SK-N-SH (cell line): Measurements from ENCODE around the gene TIMM17B. TPM values are rescaled to one million over a fixed set of nuclear protein-coding genes. Genes with fewer than 3 reads are reported as not detected.

Experiments used
- CTCF ChIA-PET: fragments of 300-600, 350-600 bp; formaldehyde crosslinking; extraction: SDS; loops from one replicate; lab custom pipeline; 2021; lab: Yijun Ruan, JAX
- POLR2A ChIA-PET: fragments of 350-600 bp; sonication (Branson Sonifier 250); formaldehyde crosslinking; extraction: SDS; loops from one replicate; lab custom pipeline; 2020; ENCODE audit warnings: antibody characterized with exemption, inconsistent platforms; lab: Yijun Ruan, JAX
- DNase-seq: peaks from one replicate; pipeline ENCODE4 v3.0.0; 2012
- H2AFZ ChIP-seq: fragments of 200-600 bp; sonication (generic); 2 replicates; pipeline ENCODE4 v1.8.1; 2016; ENCODE audit warnings: antibody characterized with exemption, mild to moderate bottlenecking, low read depth
- H3F3A ChIP-seq: fragments of 200-600 bp; sonication (generic); replicated peaks from 2 replicates; pipeline ENCODE3; 2016; ENCODE audit warnings: antibody characterized with exemption, mild to moderate bottlenecking; ENCODE audit not compliant: insufficient read depth
- H3K27ac ChIP-seq, 2 experiments: fragments of 200-500 bp in 1 of 2; fragments of 200-600 bp in 1 of 2; sonication (Bioruptor generic) in 1 of 2; sonication (generic), shearing (Covaris generic) in 1 of 2; 2 replicates each; pipeline versions ENCODE4 v1.5.1 to v1.6.1; 2014 to 2016; ENCODE audit warnings: low read depth in 2 of 2, inconsistent platforms in 1 of 2, low read length in 1 of 2, mild to moderate bottlenecking in 1 of 2, mixed read lengths in 1 of 2
- H3K27me3 ChIP-seq: fragments of 200-600 bp; sonication (generic), shearing (Covaris generic); 2 replicates; pipeline ENCODE4 v1.6.1; 2016; ENCODE audit warnings: mixed run types; ENCODE audit not compliant: insufficient read depth
- H3K36me3 ChIP-seq, 2 experiments: fragments of 200-500 bp in 1 of 2; fragments of 200-600 bp in 1 of 2; sonication (Bioruptor generic) in 1 of 2; sonication (generic) in 1 of 2; replicated peaks in 1 of 2; 2 replicates each; pipeline versions ENCODE3 to v1.5.1; 2014 to 2016; ENCODE audit warnings: low read length in 1 of 2, mild to moderate bottlenecking in 1 of 2; ENCODE audit not compliant: insufficient read depth in 2 of 2, control insufficient read depth in 1 of 2
- H3K4me1 ChIP-seq, 2 experiments: fragments of 200-500 bp in 1 of 2; fragments of 200-600 bp in 1 of 2; sonication (Bioruptor generic) in 1 of 2; sonication (generic), shearing (Covaris generic) in 1 of 2; 2 replicates each; pipeline versions ENCODE4 v1.5.1 to v1.6.1; 2014 to 2016; ENCODE audit warnings: low read depth in 1 of 2, low read length in 1 of 2, mixed run types in 1 of 2; ENCODE audit not compliant: insufficient read depth in 2 of 2, control insufficient read depth in 1 of 2
- H3K4me2 ChIP-seq: fragments of 200-600 bp; sonication (generic), shearing (Covaris generic); 2 replicates; pipeline ENCODE4 v1.6.1; 2017; ENCODE audit warnings: mixed run types
- H3K4me3 ChIP-seq, 2 experiments: fragments of 200-500 bp in 1 of 2; fragments of 200-600 bp in 1 of 2; sonication (Bioruptor generic) in 1 of 2; sonication (generic), shearing (Covaris generic) in 1 of 2; 2 replicates each; pipeline versions ENCODE4 v1.5.1 to v1.8.1; 2014 to 2016; ENCODE audit warnings: low read depth in 2 of 2, inconsistent platforms in 1 of 2, low read length in 1 of 2, mild to moderate bottlenecking in 1 of 2, mixed read lengths in 1 of 2, moderate library complexity in 1 of 2
- H3K79me2 ChIP-seq: fragments of 200-600 bp; sonication (generic); 2 replicates; pipeline ENCODE4 v1.8.1; 2017; ENCODE audit warnings: mild to moderate bottlenecking; ENCODE audit not compliant: insufficient read depth
- H3K9ac ChIP-seq: fragments of 200-600 bp; sonication (generic); 2 replicates; pipeline ENCODE4 v1.6.1; 2017; ENCODE audit warnings: mixed run types
- H3K9me2 ChIP-seq: fragments of 200-600 bp; sonication (generic); 2 replicates; pipeline ENCODE4 v1.6.1; 2017; ENCODE audit warnings: mixed run types
- H3K9me3 ChIP-seq: fragments of 200-600 bp; sonication (generic); 2 replicates; pipeline ENCODE4 v1.6.1; 2017; ENCODE audit warnings: mixed run types, mild to moderate bottlenecking, moderate library complexity
- H4K20me1 ChIP-seq: fragments of 200-600 bp; sonication (generic); 2 replicates; pipeline ENCODE4 v1.6.1; 2017; ENCODE audit warnings: mild to moderate bottlenecking, mixed run types; ENCODE audit not compliant: insufficient read depth
- ELF1 ChIP-seq: IDR thresholded peaks from 2 replicates; pipeline ENCODE4 v1.4.0; 2012
- EP300 ChIP-seq, 2 experiments: IDR thresholded peaks; 2 replicates each; pipeline versions ENCODE4 v1.4.0 to v1.6.1; 2012; ENCODE audit warnings: borderline replicate concordance in 1 of 2, low read depth in 1 of 2, low read length in 1 of 2
- FOXJ3 ChIP-seq: sonication (generic); formaldehyde crosslinking; IDR thresholded peaks from 2 replicates; pipeline ENCODE4 v1.5.1; 2020; ENCODE audit warnings: mild to moderate bottlenecking, missing genetic modification reagents
- GATA2 ChIP-seq: sonication (generic); formaldehyde crosslinking; IDR thresholded peaks from 2 replicates; pipeline ENCODE4 v1.5.0; 2020; ENCODE audit warnings: mild to moderate bottlenecking, missing genetic modification reagents
- JUND ChIP-seq: IDR thresholded peaks from 2 replicates; pipeline ENCODE4 v1.4.0; 2012
- NFIC ChIP-seq: IDR thresholded peaks from 2 replicates; pipeline ENCODE4 v1.4.0; 2012; ENCODE audit warnings: borderline replicate concordance
- NRF1 ChIP-seq: IDR thresholded peaks from 2 replicates; pipeline ENCODE4 v1.6.1; 2012; ENCODE audit warnings: low read depth, mild to moderate bottlenecking, low read length
- RCOR1 ChIP-seq: fragments of 150-350 bp; IDR thresholded peaks from 2 replicates; pipeline ENCODE4 v1.6.1; 2017; ENCODE audit warnings: antibody characterized with exemption, low read length
- SMC3 ChIP-seq: IDR thresholded peaks from 2 replicates; pipeline ENCODE4 v1.6.1; 2012; ENCODE audit warnings: low read depth, low read length, improper control_type of control experiment
- TCF12 ChIP-seq: IDR thresholded peaks from 2 replicates; pipeline ENCODE4 v1.4.0; 2012
- TEAD4 ChIP-seq: IDR thresholded peaks from 2 replicates; pipeline ENCODE4 v1.4.0; 2012; ENCODE audit warnings: mild to moderate bottlenecking, borderline replicate concordance; ENCODE audit not compliant: insufficient read depth
- WGBS: methylation state at CpG from one replicate; pipeline ENCODE4 v1.1.6; 2017; ENCODE audit warnings: low lambda C conversion rate; 5-methylcytosine and 5-hydroxymethylcytosine counted together
- polyA plus RNA-seq, 3 experiments: library from polyadenylated mRNA; depleted of rRNA; stranded (reverse); fragments of >200 nt; gene quantifications; 2 replicates each; pipeline ENCODE4 v1.2.3, GENCODE V29; 2012
- TF ChIP-seq, protein P1 (sequence below): fragments of 150-350 bp; IDR thresholded peaks from 2 replicates; pipeline ENCODE4 v1.6.1; 2016; ENCODE audit warnings: mild to moderate bottlenecking, low read depth, low read length
- TF ChIP-seq, protein P2 (sequence below): IDR thresholded peaks from 2 replicates; pipeline ENCODE4 v1.4.0; 2012; ENCODE audit warnings: low read depth, borderline replicate concordance
- TF ChIP-seq, protein P3 (sequence below): IDR thresholded peaks from 2 replicates; pipeline ENCODE4; 2012
- TF ChIP-seq, protein P4 (sequence below): IDR thresholded peaks from 2 replicates; pipeline ENCODE4 v1.4.0; 2012; ENCODE audit warnings: low read depth
- TF ChIP-seq, protein P5 (sequence below): IDR thresholded peaks from 2 replicates; pipeline ENCODE4 v1.4.0; 2012; ENCODE audit warnings: low read depth, borderline replicate concordance
- TF ChIP-seq, protein P6 (sequence below): IDR thresholded peaks from 2 replicates; pipeline ENCODE4 v1.6.1; 2012; ENCODE audit warnings: mild to moderate bottlenecking, low read depth, low read length, moderate library complexity

The TIMM17B gene
- polyA plus RNA-seq, 1 of the 3 experiments (the other 2 are of a cell fraction): 87.0 TPM

DNA sequence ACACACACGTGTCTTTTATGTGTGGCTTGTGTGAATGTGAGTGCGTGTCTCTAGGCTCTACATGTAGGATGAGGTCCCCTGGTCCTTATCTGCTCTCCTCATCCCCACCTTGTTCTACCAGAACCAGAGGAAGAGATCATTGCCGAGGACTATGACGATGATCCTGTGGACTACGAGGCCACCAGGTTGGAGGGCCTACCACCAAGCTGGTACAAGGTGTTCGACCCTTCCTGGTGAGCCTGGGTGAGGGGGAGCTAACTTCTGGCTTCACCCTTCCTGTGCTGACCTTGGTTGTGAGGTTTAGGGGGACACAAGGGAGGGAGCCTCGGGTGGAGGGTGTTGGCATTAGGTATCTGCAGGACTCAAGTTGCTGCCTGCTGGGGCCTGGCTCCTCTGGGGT, 3.5 kb upstream of the TIMM17B start (continued):
- no peak for TF ChIP-seq GATA2 (CRISPR knock-in tag)
- no peak for TF ChIP-seq RCOR1
- no peak for TF ChIP-seq TEAD4
- TF ChIP-seq, protein P1, sequence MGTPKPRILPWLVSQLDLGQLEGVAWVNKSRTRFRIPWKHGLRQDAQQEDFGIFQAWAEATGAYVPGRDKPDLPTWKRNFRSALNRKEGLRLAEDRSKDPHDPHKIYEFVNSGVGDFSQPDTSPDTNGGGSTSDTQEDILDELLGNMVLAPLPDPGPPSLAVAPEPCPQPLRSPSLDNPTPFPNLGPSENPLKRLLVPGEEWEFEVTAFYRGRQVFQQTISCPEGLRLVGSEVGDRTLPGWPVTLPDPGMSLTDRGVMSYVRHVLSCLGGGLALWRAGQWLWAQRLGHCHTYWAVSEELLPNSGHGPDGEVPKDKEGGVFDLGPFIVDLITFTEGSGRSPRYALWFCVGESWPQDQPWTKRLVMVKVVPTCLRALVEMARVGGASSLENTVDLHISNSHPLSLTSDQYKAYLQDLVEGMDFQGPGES: no peak
- TF ChIP-seq EP300 (IDR thresholded peaks at IDR 0.05; ENCODE audit: borderline replicate concordance in 1 of 2, low read depth in 1 of 2, low read length in 1 of 2): no peak
- TF ChIP-seq FOXJ3 (CRISPR knock-in tag): no peak
- TF ChIP-seq, protein P2, sequence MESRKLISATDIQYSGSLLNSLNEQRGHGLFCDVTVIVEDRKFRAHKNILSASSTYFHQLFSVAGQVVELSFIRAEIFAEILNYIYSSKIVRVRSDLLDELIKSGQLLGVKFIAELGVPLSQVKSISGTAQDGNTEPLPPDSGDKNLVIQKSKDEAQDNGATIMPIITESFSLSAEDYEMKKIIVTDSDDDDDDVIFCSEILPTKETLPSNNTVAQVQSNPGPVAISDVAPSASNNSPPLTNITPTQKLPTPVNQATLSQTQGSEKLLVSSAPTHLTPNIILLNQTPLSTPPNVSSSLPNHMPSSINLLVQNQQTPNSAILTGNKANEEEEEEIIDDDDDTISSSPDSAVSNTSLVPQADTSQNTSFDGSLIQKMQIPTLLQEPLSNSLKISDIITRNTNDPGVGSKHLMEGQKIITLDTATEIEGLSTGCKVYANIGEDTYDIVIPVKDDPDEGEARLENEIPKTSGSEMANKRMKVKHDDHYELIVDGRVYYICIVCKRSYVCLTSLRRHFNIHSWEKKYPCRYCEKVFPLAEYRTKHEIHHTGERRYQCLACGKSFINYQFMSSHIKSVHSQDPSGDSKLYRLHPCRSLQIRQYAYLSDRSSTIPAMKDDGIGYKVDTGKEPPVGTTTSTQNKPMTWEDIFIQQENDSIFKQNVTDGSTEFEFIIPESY: no peak
- TF ChIP-seq SMC3: no peak
- no peak for TF ChIP-seq NRF1
- TF ChIP-seq, protein P3, sequence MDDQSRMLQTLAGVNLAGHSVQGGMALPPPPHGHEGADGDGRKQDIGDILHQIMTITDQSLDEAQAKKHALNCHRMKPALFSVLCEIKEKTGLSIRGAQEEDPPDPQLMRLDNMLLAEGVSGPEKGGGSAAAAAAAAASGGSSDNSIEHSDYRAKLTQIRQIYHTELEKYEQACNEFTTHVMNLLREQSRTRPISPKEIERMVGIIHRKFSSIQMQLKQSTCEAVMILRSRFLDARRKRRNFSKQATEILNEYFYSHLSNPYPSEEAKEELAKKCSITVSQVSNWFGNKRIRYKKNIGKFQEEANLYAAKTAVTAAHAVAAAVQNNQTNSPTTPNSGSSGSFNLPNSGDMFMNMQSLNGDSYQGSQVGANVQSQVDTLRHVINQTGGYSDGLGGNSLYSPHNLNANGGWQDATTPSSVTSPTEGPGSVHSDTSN: no peak
- TF ChIP-seq, all 33 proteins: peak for 0

DNA sequence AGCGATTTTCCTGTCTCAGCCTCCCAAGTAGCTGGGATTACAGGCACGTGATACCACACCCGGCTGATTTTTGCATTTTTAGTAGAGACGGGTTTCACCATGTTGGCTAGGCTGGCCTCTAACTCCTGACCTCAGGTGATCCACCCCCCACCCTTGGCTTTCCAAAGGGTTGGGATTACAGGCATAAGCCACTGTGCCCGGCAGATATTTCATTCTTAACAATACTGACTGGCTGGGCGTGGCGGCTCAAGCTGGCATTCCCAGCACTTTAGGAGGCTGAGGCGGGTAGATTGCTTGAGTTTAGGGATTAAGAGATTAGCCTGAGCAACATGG, 1.5 kb upstream of the TIMM17B start:
- TF ChIP-seq NFIC (no peak), TCF12 (no peak), JUND (no peak), ELF1 (no peak)
- TF ChIP-seq, protein P1: no peak
- TF ChIP-seq, protein P4, sequence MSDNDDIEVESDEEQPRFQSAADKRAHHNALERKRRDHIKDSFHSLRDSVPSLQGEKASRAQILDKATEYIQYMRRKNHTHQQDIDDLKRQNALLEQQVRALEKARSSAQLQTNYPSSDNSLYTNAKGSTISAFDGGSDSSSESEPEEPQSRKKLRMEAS: no peak
- TF ChIP-seq, protein P5, sequence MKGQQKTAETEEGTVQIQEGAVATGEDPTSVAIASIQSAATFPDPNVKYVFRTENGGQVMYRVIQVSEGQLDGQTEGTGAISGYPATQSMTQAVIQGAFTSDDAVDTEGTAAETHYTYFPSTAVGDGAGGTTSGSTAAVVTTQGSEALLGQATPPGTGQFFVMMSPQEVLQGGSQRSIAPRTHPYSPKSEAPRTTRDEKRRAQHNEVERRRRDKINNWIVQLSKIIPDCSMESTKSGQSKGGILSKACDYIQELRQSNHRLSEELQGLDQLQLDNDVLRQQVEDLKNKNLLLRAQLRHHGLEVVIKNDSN: no peak
- TF ChIP-seq, protein P2: no peak
- TF ChIP-seq, protein P6, sequence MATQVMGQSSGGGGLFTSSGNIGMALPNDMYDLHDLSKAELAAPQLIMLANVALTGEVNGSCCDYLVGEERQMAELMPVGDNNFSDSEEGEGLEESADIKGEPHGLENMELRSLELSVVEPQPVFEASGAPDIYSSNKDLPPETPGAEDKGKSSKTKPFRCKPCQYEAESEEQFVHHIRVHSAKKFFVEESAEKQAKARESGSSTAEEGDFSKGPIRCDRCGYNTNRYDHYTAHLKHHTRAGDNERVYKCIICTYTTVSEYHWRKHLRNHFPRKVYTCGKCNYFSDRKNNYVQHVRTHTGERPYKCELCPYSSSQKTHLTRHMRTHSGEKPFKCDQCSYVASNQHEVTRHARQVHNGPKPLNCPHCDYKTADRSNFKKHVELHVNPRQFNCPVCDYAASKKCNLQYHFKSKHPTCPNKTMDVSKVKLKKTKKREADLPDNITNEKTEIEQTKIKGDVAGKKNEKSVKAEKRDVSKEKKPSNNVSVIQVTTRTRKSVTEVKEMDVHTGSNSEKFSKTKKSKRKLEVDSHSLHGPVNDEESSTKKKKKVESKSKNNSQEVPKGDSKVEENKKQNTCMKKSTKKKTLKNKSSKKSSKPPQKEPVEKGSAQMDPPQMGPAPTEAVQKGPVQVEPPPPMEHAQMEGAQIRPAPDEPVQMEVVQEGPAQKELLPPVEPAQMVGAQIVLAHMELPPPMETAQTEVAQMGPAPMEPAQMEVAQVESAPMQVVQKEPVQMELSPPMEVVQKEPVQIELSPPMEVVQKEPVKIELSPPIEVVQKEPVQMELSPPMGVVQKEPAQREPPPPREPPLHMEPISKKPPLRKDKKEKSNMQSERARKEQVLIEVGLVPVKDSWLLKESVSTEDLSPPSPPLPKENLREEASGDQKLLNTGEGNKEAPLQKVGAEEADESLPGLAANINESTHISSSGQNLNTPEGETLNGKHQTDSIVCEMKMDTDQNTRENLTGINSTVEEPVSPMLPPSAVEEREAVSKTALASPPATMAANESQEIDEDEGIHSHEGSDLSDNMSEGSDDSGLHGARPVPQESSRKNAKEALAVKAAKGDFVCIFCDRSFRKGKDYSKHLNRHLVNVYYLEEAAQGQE: no peak
- TF ChIP-seq, all 33 proteins: peak for 0
- H3K4me1 ChIP-seq: peaks cover 0 to 4% of the 10 kb centered on the region in 2 experiments; a peak in 1 of 4 replicates
- DNase-seq: no peak
- H3K79me2 ChIP-seq: peaks cover 25% of the 10 kb centered on the region
- ChIA-PET POLR2A (interaction anchor here (1.2 kb wide), 1 partner anchor 13 kb away, joined by 6 read pairs; no protein-coding TSS in a partner anchor), CTCF (interaction anchor here (0.8 kb wide), 1 partner anchor 17 kb away, joined by 3 read pairs; no protein-coding TSS in a partner anchor)
- 73% methylated on average over 8 of the region's 8 CpGs for WGBS
- peaks cover 0 to 14% of the 10 kb centered on the region in 2 experiments for H3K36me3 ChIP-seq
- no peaks in the 10 kb centered on the region for H3K9me3 ChIP-seq
- H3K27me3 ChIP-seq: no peaks in the 10 kb centered on the region
- no peaks in the 10 kb centered on the region for H3K9me2 ChIP-seq
- H2AFZ ChIP-seq: no peak overlapping the region
- H3K4me2 ChIP-seq: 0 out of 2 replicates have a peak overlapping the region, but pooled peaks have one; percentile 80
- peaks cover 4% of the 10 kb centered on the region; the same call in 1 of the 2 replicates for H4K20me1 ChIP-seq
- H3K27ac ChIP-seq: no peak overlapping the region
- no peak overlapping the region for H3K9ac ChIP-seq
- H3K4me3 ChIP-seq: no peak overlapping the region
- peaks cover 2% of the 10 kb centered on the region for H3F3A ChIP-seq
